Measurements from ENCODE around the gene ETV1.

Gene ETV1

DNA sequence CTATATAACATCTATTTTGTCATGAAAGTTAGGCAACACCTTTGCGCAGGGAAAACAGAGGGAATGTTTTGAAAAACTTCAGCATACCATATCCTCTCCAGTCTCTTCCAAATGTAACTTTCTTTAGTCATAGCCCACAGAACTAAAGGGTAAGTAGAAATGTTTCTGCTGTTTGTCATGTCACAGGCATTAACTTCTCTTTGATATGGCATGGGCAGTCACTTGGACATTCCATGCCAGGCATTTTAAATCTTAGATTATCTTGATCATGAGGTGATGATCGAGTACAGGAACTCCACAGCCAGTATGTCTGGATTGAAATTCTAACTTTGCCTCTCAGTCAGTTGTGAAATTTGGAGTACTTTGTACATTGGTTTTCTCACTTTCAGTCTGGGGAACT is 27.5 kb upstream of the ETV1 start:
- H3K4me3 ChIP-seq (ENCODE audit: low read length): no peak overlapping the region
- TF ChIP-seq, protein P1, sequence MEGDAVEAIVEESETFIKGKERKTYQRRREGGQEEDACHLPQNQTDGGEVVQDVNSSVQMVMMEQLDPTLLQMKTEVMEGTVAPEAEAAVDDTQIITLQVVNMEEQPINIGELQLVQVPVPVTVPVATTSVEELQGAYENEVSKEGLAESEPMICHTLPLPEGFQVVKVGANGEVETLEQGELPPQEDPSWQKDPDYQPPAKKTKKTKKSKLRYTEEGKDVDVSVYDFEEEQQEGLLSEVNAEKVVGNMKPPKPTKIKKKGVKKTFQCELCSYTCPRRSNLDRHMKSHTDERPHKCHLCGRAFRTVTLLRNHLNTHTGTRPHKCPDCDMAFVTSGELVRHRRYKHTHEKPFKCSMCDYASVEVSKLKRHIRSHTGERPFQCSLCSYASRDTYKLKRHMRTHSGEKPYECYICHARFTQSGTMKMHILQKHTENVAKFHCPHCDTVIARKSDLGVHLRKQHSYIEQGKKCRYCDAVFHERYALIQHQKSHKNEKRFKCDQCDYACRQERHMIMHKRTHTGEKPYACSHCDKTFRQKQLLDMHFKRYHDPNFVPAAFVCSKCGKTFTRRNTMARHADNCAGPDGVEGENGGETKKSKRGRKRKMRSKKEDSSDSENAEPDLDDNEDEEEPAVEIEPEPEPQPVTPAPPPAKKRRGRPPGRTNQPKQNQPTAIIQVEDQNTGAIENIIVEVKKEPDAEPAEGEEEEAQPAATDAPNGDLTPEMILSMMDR (conservative IDR thresholded peaks at IDR 0.05; ENCODE audit: low read length): no peak
- DNase-seq (ENCODE audit: low read depth): peak; percentile 12

DNA sequence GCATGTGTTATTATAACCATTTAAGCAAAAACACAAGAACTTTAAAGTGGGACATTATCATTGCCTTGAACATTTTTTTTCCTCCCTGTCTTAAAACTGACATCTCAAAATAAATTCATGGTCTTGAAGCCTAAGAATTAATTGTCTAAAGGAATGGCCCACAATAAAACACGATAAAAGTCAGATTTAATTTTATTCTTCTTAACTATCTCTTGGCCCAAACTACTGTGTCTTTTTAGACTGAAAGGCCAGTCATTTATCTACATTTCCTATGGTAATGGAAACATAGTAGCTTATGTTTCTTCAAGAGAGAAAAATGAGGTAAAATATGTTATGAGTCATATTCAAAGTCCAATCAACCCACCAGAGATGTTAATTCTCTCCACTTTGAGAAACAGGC is 24.4 kb upstream of the ETV1 start:
- TF ChIP-seq, protein P1 (conservative IDR thresholded peaks at IDR 0.05; ENCODE audit: low read length): no peak
- no peak for DNase-seq (ENCODE audit: low read depth)
- H3K4me3 ChIP-seq (ENCODE audit: low read length): no peak overlapping the region

GRCh38 chr7:14009453-14010418 is 20.3 kb upstream of the ETV1 start:
- no peak overlapping the region for H3K4me3 ChIP-seq (ENCODE audit: low read length)
- TF ChIP-seq, protein P1 (conservative IDR thresholded peaks at IDR 0.05; ENCODE audit: low read length): no peak
- no peak for DNase-seq (ENCODE audit: low read depth)

GRCh38 chr7:14001139-14001538 is 11.7 kb upstream of the ETV1 start:
- no peak overlapping the region for H3K4me3 ChIP-seq (ENCODE audit: low read length)
- no peak for DNase-seq (ENCODE audit: low read depth)
- TF ChIP-seq, protein P1 (conservative IDR thresholded peaks at IDR 0.05; ENCODE audit: low read length): no peak

DNA sequence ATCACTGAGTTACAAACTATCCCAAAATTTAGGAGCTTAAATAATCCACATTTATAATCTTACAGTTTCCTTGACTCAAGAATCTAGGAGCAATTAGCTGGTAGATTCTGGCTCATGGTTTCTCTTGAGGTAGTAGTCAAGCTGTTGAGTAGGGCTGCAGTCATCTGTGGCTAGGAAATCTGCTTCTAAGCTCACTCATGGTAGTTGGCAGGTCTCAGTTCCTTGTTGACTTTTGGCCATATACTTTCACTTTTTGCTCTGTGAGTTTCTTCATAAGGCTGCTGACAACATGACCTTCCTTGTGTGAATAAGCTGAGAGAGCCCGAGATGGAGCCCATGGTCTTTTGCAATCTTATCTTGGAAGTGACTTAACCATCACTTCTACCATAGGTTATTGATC is 10.8 kb upstream of the ETV1 start:
- TF ChIP-seq, protein P1 (conservative IDR thresholded peaks at IDR 0.05; ENCODE audit: low read length): no peak
- DNase-seq (ENCODE audit: low read depth): no peak
- H3K4me3 ChIP-seq (ENCODE audit: low read length): no peak overlapping the region

DNA sequence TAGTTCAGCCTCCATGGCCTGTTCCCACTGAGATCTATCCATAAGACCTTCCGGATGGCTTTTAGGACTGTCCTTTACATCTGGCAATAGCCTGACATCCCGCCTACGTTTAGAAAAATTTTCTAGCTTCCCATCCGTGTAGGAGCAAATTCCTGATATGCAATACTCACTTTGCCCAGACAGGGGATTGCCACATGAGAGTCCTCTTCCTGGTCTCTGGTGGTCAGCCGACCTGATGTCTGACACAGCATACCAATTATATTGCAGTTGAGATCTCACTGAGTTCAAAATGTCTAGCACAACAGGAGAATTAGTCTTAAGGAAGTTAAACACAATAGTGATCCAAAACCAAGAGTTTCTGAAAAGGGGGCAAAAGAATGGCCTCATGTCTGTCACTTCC is 9.4 kb upstream of the ETV1 start:
- TF ChIP-seq, protein P1 (conservative IDR thresholded peaks at IDR 0.05; ENCODE audit: low read length): no peak
- H3K4me3 ChIP-seq (ENCODE audit: low read length): no peak overlapping the region
- DNase-seq (ENCODE audit: low read depth): no peak

DNA sequence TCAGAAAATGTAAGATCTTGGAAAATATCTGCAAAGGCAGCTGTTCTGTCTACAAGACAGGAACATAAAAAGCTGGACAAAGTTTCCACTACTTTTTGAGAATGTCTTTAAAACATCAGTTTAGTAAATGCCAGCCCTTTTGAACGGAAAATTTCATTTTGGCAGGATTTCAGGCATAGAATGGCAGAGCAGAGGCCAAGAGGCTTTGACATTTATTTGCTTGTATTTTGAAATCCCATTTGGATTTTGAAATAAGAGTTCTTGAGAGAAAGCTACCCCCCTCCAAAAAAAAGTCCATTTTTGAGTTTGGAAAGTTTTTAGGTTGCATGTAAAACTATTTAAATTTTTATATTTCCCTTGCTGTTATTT is 3.1 kb upstream of the ETV1 start:
- TF ChIP-seq, protein P1 (conservative IDR thresholded peaks at IDR 0.05; ENCODE audit: low read length): no peak
- H3K4me3 ChIP-seq (ENCODE audit: low read length): no peak overlapping the region
- no peak for DNase-seq (ENCODE audit: low read depth)

Data from AG10803 (cell line).